A673 (cell line): ENCODE data around the gene COX6B2.

ENCODE experiments used
- CTCF ChIP-seq: fragments of 300-800, 200-600 bp; sonication (generic); conservative IDR thresholded peaks from 2 replicates; pipeline ENCODE4 v1.5.1; 2017; ENCODE audit warnings: low read depth, mild to moderate bottlenecking, antibody characterized with exemption, low read length, moderate library complexity, mixed read lengths
- EZH2 ChIP-seq: fragments of 200-600 bp; sonication (generic); IDR thresholded peaks from 2 replicates; pipeline ENCODE4 v1.6.1; 2017; ENCODE audit warnings: borderline replicate concordance, low read depth, mild to moderate bottlenecking, mixed read lengths, antibody characterized with exemption, low read length; ENCODE audit not compliant: poor library complexity, severe bottlenecking

GRCh38 chr19:55377356-55378131, 23.0 kb upstream of the COX6B2 start:
- TF ChIP-seq CTCF (no peak), EZH2 (no peak)
